ENCODE measurements around the gene RAMP1. TPM values are rescaled to one million over a fixed set of nuclear protein-coding genes. Genes with fewer than 3 reads are reported as not detected.

RAMP1 gene
- total RNA-seq, 1 donor from 2014 or later: 9.1 TPM

- Mint-ChIP-seq H3K27me3 (ENCODE audit: low read depth, unreplicated experiment) (peaks cover 18% of the 10 kb centered on the region), H3K27ac (ENCODE audit: unreplicated experiment) (no peak overlapping the region), H3K36me3 (ENCODE audit: low read depth, unreplicated experiment) (no peaks in the 10 kb centered on the region), H3K4me3 (ENCODE audit: unreplicated experiment) (no peak overlapping the region), H3K9me3 (ENCODE audit: unreplicated experiment) (peaks cover 10% of the 10 kb centered on the region), H3K4me1 (ENCODE audit: low read depth, unreplicated experiment) (peaks cover 2% of the 10 kb centered on the region)
- no peaks in the 10 kb centered on the region for H3K27me3 ChIP-seq (ENCODE audit: insufficient read depth, low read length)
- no peaks in the 10 kb centered on the region for H3K79me2 ChIP-seq (ENCODE audit: insufficient read depth, low read length)
- H4K20me1 ChIP-seq (ENCODE audit: insufficient read depth, low read length): no peaks in the 10 kb centered on the region
- H3K4me2 ChIP-seq (ENCODE audit: low read length): no peak overlapping the region
- H3K9ac ChIP-seq (ENCODE audit: low read length): no peak overlapping the region
- FAIRE-seq: no peak
- H3K9me3 ChIP-seq (ENCODE audit: insufficient read depth, low read depth, low read length): no peaks in the 10 kb centered on the region
- no peaks in the 10 kb centered on the region for H3K36me3 ChIP-seq (ENCODE audit: insufficient read depth, low read length)
- no peak for TF ChIP-seq CTCF (IDR thresholded peaks at IDR 0.05; ENCODE audit: insufficient read depth, low read depth, low read length)
- no peak for TF ChIP-seq EZH2 (IDR thresholded peaks at IDR 0.05; ENCODE audit: insufficient read depth, low read length)
- peak; percentile 78 for DNase-seq (ENCODE audit: low read depth)
- no peak overlapping the region for H3K27ac ChIP-seq (ENCODE audit: low read depth, low read length)
- H3K4me3 ChIP-seq (ENCODE audit: insufficient read depth, low read depth, low read length): no peak overlapping the region
- no peaks in the 10 kb centered on the region for H3K4me1 ChIP-seq (ENCODE audit: insufficient read depth, low read length)
- H2AFZ ChIP-seq (ENCODE audit: low read depth, low read length): no peak overlapping the region
These were observed 73.3 kb downstream of the RAMP1 start for GRCh38 chr2:237932731-237933131.

- H3K27ac ChIP-seq (ENCODE audit: low read depth, low read length): no peak overlapping the region
- Mint-ChIP-seq H3K4me3 (ENCODE audit: unreplicated experiment) (peak overlapping the region; percentile 17), H3K9me3 (ENCODE audit: unreplicated experiment) (peaks cover 8% of the 10 kb centered on the region), H3K36me3 (ENCODE audit: low read depth, unreplicated experiment) (no peaks in the 10 kb centered on the region), H3K4me1 (ENCODE audit: low read depth, unreplicated experiment) (peaks cover 2% of the 10 kb centered on the region), H3K27ac (ENCODE audit: unreplicated experiment) (no peak overlapping the region), H3K27me3 (ENCODE audit: low read depth, unreplicated experiment) (peaks cover 18% of the 10 kb centered on the region)
- no peaks in the 10 kb centered on the region for H4K20me1 ChIP-seq (ENCODE audit: insufficient read depth, low read length)
- TF ChIP-seq CTCF (IDR thresholded peaks at IDR 0.05; ENCODE audit: insufficient read depth, low read depth, low read length) (no peak), EZH2 (IDR thresholded peaks at IDR 0.05; ENCODE audit: insufficient read depth, low read length) (no peak)
- H3K79me2 ChIP-seq (ENCODE audit: insufficient read depth, low read length): no peaks in the 10 kb centered on the region
- no peak for DNase-seq (ENCODE audit: low read depth)
- no peak overlapping the region for H3K4me3 ChIP-seq (ENCODE audit: insufficient read depth, low read depth, low read length)
- H3K36me3 ChIP-seq (ENCODE audit: insufficient read depth, low read length): no peaks in the 10 kb centered on the region
- no peak overlapping the region for H2AFZ ChIP-seq (ENCODE audit: low read depth, low read length)
- no peak overlapping the region for H3K9ac ChIP-seq (ENCODE audit: low read length)
- no peak overlapping the region for H3K4me2 ChIP-seq (ENCODE audit: low read length)
- FAIRE-seq: no peak
- H3K9me3 ChIP-seq (ENCODE audit: insufficient read depth, low read depth, low read length): no peaks in the 10 kb centered on the region
- H3K27me3 ChIP-seq (ENCODE audit: insufficient read depth, low read length): no peaks in the 10 kb centered on the region
- H3K4me1 ChIP-seq (ENCODE audit: insufficient read depth, low read length): no peaks in the 10 kb centered on the region
These were observed 74.8 kb downstream of the RAMP1 start for GRCh38 chr2:237934186-237934585.

GRCh38 chr2:237935740-237936452, 76.5 kb downstream of the RAMP1 start:
- FAIRE-seq: no peak
- no peak for TF ChIP-seq EZH2 (IDR thresholded peaks at IDR 0.05; ENCODE audit: insufficient read depth, low read length)
- no peak for TF ChIP-seq CTCF (IDR thresholded peaks at IDR 0.05; ENCODE audit: insufficient read depth, low read depth, low read length)
- H3K9me3 ChIP-seq (ENCODE audit: insufficient read depth, low read depth, low read length): no peaks in the 10 kb centered on the region

More at GRCh38 chr2:237935740-237936452, 76.5 kb downstream of the RAMP1 start:
- no peaks in the 10 kb centered on the region for H3K27me3 ChIP-seq (ENCODE audit: insufficient read depth, low read length)
- Mint-ChIP-seq H3K9me3 (ENCODE audit: unreplicated experiment) (peaks cover 2% of the 10 kb centered on the region), H3K4me1 (ENCODE audit: low read depth, unreplicated experiment) (peaks cover 2% of the 10 kb centered on the region), H3K4me3 (ENCODE audit: unreplicated experiment) (no peak overlapping the region), H3K36me3 (ENCODE audit: low read depth, unreplicated experiment) (no peaks in the 10 kb centered on the region), H3K27ac (ENCODE audit: unreplicated experiment) (no peak overlapping the region), H3K27me3 (ENCODE audit: low read depth, unreplicated experiment) (peaks cover 14% of the 10 kb centered on the region)
- H3K4me2 ChIP-seq (ENCODE audit: low read length): no peak overlapping the region
- no peak overlapping the region for H3K9ac ChIP-seq (ENCODE audit: low read length)
- H3K79me2 ChIP-seq (ENCODE audit: insufficient read depth, low read length): no peaks in the 10 kb centered on the region
- H3K27ac ChIP-seq (ENCODE audit: low read depth, low read length): no peak overlapping the region
- H4K20me1 ChIP-seq (ENCODE audit: insufficient read depth, low read length): no peaks in the 10 kb centered on the region
- no peak overlapping the region for H2AFZ ChIP-seq (ENCODE audit: low read depth, low read length)
- no peak overlapping the region for H3K4me3 ChIP-seq (ENCODE audit: insufficient read depth, low read depth, low read length)
- no peaks in the 10 kb centered on the region for H3K4me1 ChIP-seq (ENCODE audit: insufficient read depth, low read length)
- DNase-seq (ENCODE audit: low read depth): no peak
- H3K36me3 ChIP-seq (ENCODE audit: insufficient read depth, low read length): no peaks in the 10 kb centered on the region
